Esophagus squamous epithelium (tissue), 4 donors: ENCODE results near the gene RIPK4.

ENCODE experiments used
- POLR2A ChIP-seq, 4 donors: fragments of 450-650 bp; IDR thresholded peaks; one replicate each; pipeline ENCODE4 v1.6.1; 2017; ENCODE audit warnings: antibody characterized with exemption in 4 of 4, mild to moderate bottlenecking in 4 of 4, moderate library complexity in 3 of 4
- TF ChIP-seq, protein P1 (sequence below), 6 experiments: fragments of 450-650 bp in 4 of 6; fragments of 200-600 bp in 2 of 6; sonication (generic) in 2 of 6; IDR thresholded peaks; one replicate each; pipeline ENCODE4 v1.5.1; 2016 to 2019; ENCODE audit warnings: antibody characterized with exemption in 6 of 6, mild to moderate bottlenecking in 4 of 6, moderate library complexity in 4 of 6

DNA sequence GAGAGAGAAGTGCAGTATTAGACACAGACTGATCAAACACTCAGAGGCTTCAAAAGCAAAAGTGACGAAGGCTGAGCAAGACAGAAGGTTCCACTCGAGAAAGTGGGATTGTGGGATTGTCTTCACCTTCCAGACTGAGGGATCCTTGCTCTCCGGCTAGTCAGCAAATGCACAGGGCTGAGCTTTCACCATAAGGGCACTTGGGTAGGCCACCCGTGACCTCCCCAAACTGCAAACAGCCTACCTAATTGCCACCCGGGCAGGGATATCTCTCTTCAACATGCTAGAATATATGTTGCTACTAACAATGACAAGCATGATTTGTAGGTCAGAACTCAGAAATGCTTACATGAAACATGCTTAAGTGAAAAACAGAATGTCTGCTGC, 35.3 kb upstream of the RIPK4 start:
- TF ChIP-seq, protein P1, sequence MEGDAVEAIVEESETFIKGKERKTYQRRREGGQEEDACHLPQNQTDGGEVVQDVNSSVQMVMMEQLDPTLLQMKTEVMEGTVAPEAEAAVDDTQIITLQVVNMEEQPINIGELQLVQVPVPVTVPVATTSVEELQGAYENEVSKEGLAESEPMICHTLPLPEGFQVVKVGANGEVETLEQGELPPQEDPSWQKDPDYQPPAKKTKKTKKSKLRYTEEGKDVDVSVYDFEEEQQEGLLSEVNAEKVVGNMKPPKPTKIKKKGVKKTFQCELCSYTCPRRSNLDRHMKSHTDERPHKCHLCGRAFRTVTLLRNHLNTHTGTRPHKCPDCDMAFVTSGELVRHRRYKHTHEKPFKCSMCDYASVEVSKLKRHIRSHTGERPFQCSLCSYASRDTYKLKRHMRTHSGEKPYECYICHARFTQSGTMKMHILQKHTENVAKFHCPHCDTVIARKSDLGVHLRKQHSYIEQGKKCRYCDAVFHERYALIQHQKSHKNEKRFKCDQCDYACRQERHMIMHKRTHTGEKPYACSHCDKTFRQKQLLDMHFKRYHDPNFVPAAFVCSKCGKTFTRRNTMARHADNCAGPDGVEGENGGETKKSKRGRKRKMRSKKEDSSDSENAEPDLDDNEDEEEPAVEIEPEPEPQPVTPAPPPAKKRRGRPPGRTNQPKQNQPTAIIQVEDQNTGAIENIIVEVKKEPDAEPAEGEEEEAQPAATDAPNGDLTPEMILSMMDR (IDR thresholded peaks at IDR 0.05): no peak
- no peak for TF ChIP-seq POLR2A (IDR thresholded peaks at IDR 0.05)
